ENCODE data around the gene AP3S1.
"Not testable (repeated sequence)": the region's sequence is repeated elsewhere in the genome, so short reads cannot be mapped to it uniquely, and the experiment has no call there.

The AP3S1 gene

DNA sequence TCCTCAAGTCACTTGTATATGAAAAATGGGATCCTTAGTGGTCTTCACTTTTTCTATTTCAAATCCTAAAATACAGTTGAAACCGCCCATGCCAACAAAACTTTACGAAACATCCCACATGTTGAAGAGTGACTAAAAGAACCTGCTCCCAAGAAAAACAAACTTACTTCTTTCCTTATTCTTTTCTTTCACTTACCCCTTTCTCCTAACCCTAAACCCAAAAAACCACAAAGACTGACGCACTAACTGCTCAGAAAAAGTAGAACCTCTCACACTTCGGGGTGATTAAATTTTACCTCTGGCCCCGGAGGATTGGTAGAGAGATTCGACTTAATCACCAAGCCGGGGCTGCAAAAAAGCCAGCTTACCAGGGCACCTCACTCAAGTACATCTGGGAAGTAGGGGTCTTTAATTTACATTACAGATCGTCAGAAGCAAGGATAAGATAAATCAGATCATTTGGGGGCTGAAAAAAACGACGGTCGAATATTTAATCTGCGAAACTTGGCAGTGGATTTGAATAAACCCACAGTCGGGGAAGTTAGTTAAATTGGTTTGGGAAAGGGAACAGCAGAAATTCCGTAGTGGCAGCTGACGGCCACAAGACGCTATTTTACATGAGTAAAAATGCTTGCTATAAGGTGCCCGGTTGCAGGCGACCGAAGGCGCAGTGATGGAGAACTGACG is 26.6 kb upstream of the AP3S1 start:
- no peak for DNase-seq (ENCODE audit: low spot score)
- TF ChIP-seq, protein P1, sequence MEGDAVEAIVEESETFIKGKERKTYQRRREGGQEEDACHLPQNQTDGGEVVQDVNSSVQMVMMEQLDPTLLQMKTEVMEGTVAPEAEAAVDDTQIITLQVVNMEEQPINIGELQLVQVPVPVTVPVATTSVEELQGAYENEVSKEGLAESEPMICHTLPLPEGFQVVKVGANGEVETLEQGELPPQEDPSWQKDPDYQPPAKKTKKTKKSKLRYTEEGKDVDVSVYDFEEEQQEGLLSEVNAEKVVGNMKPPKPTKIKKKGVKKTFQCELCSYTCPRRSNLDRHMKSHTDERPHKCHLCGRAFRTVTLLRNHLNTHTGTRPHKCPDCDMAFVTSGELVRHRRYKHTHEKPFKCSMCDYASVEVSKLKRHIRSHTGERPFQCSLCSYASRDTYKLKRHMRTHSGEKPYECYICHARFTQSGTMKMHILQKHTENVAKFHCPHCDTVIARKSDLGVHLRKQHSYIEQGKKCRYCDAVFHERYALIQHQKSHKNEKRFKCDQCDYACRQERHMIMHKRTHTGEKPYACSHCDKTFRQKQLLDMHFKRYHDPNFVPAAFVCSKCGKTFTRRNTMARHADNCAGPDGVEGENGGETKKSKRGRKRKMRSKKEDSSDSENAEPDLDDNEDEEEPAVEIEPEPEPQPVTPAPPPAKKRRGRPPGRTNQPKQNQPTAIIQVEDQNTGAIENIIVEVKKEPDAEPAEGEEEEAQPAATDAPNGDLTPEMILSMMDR (IDR thresholded peaks at IDR 0.05; ENCODE audit: extremely low read depth, missing control alignments), result no peak

DNA sequence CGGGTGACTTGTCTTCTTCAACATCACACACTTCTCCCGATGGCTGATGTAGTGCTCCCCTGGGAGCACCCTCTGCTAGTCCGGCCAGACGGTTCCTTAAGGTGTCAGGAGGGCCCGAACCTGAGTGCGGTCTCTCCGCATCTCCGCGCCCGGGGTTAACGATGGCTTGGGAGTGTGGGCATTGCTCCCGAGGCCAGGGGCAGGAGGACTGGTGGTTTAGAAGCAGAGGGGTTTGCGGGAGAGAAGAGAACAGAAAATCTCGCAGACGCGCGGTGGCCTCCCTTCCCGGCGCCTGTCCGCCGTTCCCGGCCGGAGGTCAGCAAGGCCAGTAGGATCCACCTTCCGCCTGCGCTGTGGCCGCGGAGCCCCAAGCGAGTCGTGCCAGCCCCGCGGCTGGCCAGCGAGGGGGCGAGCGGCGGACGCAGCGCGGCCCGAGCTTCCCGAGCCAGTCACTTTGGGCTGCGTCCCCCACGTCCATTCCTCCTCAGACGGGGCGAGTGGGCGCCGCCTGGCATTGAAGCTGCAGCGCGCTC is 26.0 kb upstream of the AP3S1 start:
- peak; percentile 19 for DNase-seq (ENCODE audit: low spot score)

DNA sequence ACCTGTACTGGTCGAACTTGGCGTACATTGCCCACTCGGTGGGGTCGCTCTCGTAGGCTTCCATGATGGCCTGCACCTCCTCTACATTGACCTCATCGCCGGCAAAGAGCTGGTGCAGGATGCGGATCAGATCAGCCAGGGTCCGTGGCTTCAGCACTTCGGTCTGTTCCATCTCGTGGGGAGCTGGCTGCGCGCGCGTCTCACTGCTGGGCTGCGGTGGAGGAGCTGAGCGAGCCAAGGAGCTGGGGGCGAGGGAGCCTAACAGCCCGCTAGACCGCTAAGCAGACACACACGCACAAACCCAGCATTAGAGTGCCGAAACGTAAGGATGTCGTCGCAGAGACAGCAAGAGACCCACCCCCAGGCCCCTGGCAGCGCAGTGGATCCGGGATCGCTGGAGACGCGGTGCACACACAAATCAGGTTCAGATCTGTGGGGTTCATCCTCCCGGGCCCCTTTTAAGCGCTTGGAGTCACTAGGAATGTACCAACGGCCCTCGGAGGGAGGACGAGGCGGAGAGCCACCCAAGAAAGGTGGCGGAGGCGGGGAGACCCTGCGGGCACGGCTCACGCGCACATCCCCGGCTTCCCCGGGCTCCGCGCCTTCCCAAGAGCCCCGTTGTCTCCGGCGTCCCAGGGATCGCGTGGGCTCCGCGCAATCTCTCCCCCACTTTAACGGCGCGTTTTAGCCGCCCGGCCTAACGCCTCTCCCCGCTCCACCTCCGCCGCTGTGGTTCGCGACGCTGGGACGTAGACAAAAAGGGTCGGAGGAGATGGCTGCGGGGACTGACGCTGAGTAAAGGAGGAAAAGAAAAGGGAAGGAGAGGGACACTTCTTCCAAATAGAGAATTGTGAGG is 25.3 kb upstream of the AP3S1 start, which contains the start of gene CDO1:
CDO1 (minus strand) TSS at position 434 of the 856 bp plus-strand sequence; CDS start at position 172, 262 bp downstream.
- peak; percentile 33 for DNase-seq (ENCODE audit: low spot score)
- TF ChIP-seq, protein P1 (IDR thresholded peaks at IDR 0.05; ENCODE audit: extremely low read depth, missing control alignments), result no peak

More for the DNA sequence above, 26.0 kb upstream of the AP3S1 start:
- TF ChIP-seq, protein P1 (IDR thresholded peaks at IDR 0.05; ENCODE audit: extremely low read depth, missing control alignments), result no peak

DNA sequence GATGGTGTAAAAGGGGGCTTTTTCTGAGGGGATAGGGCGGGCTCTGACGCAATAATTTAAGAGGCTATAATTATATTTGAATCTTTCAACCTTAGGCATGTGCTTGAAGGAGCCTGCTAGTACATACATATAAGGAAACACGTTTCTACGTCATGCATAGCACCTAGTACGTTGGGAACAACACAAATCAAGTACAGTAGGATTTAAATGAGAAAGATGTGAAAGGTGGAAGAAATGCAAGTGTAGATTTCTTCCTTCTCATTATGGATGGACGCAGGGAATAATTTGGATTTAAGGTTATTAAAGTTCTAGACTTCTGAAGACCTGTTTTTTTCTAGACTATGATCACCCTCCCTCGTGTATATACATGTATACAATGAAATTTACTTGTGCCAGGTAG is 24.3 kb upstream of the AP3S1 start:
- DNase-seq (ENCODE audit: low spot score), result no peak

DNA sequence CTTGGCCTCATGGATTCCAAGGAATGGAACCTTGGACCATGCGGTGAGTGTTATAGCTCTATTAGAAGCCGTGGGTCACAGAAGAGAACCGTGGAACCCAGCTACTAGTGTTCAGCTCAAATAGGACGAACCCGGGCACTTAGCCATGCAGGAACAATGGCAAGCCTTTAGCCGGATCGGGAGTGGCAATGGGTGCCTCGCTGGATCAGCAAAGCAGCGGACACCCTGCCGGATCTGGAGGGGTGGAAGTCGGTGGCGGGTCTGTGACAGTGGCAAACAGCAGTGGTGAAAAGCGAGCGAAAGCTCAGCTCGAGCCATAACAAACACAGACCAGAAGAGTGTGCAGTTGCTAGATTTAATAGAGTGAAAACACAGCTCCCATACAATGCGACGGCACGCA is 22.9 kb upstream of the AP3S1 start:
- TF ChIP-seq, protein P1 (IDR thresholded peaks at IDR 0.05; ENCODE audit: extremely low read depth, missing control alignments), result no peak
- DNase-seq (ENCODE audit: low spot score), result no peak

More for the DNA sequence above, 24.3 kb upstream of the AP3S1 start:
- TF ChIP-seq, protein P1 (IDR thresholded peaks at IDR 0.05; ENCODE audit: extremely low read depth, missing control alignments), result no peak

DNA sequence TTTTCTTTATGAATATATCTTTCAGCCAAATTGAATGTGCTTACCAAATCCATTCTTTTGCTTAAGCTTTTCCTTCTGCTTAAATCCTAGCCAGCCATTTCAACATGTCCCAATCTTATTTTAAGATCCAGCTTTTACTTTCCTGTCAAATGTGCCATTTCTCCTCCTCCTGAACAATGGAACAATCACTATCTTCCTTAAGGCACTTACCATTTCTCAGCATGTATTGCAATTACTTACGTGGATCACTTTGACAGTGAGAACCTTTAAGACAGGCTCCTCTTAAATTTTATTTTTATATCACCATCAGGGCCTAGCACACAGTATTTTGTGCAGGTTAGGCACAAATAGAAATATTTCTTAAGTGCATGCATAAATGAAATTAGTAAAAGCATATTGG is 20.9 kb upstream of the AP3S1 start:
- TF ChIP-seq, protein P1 (IDR thresholded peaks at IDR 0.05; ENCODE audit: extremely low read depth, missing control alignments), result no peak
- DNase-seq (ENCODE audit: low spot score), result no peak

DNA sequence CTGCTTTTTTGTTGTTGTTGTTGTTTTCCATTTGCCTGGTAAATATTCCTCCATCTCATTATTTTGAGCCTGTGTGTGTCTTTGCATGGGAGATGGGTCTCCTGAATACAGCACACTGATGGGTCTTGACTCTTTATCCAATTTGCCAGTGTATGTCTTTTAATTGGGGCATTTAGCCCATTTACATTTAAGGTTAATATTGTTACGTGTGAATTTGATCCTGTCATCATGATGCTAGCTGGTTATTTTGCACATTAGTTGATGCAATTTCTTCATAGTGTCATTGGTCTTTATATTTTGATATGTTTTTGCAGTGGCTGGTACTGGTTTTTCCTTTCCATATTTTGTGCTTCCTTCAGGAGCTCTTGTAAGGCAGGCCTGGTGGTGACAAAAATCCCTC is 16.8 kb upstream of the AP3S1 start:
- not testable (repeated sequence) for DNase-seq (ENCODE audit: low spot score)

All from GM20000 (cell line).